AG10803 (cell line): ENCODE results near the gene B3GALT2.
A peak's percentile ranks its signal among the peaks of the same experiment; 100 is the strongest.
"Not testable (repeated sequence)": the region's sequence is repeated elsewhere in the genome, so short reads cannot be mapped to it uniquely, and the experiment has no call there.

Experiments used
- DNase-seq: peaks from one replicate; pipeline ENCODE4 v3.0.0; 2010; ENCODE audit warnings: low read depth
- H3K4me3 ChIP-seq: 2 replicates; pipeline ENCODE4 v1.5.1; 2011; ENCODE audit warnings: mild to moderate bottlenecking, low read length, control low read depth
- TF ChIP-seq, protein P1 (sequence below): conservative IDR thresholded peaks from 2 replicates; pipeline ENCODE4 v1.5.1; 2011; ENCODE audit warnings: mild to moderate bottlenecking, low read length, control low read depth, inconsistent platforms

Gene B3GALT2

DNA sequence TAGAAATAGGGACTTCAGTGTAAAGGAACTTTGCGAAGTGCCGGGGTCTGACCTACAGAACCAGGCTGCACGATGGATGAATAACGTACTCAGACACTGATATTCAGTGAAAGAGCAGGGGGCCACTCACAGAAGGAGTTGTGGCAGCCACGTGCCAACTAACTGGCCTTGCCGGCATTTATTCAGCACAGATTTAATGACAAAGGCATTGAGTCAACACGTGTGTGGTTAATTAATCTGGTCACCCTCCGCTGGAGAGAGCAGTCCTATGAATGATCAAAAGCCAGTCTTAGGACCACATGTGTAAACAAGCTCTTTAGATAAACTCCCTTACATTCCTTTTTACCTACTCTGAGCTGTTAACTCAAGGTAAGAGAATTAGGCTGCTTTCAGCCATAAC, 6.2 kb upstream of the B3GALT2 start:
- no peak overlapping the region for H3K4me3 ChIP-seq
- DNase-seq = no peak
- TF ChIP-seq, protein P1, sequence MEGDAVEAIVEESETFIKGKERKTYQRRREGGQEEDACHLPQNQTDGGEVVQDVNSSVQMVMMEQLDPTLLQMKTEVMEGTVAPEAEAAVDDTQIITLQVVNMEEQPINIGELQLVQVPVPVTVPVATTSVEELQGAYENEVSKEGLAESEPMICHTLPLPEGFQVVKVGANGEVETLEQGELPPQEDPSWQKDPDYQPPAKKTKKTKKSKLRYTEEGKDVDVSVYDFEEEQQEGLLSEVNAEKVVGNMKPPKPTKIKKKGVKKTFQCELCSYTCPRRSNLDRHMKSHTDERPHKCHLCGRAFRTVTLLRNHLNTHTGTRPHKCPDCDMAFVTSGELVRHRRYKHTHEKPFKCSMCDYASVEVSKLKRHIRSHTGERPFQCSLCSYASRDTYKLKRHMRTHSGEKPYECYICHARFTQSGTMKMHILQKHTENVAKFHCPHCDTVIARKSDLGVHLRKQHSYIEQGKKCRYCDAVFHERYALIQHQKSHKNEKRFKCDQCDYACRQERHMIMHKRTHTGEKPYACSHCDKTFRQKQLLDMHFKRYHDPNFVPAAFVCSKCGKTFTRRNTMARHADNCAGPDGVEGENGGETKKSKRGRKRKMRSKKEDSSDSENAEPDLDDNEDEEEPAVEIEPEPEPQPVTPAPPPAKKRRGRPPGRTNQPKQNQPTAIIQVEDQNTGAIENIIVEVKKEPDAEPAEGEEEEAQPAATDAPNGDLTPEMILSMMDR = no peak

DNA sequence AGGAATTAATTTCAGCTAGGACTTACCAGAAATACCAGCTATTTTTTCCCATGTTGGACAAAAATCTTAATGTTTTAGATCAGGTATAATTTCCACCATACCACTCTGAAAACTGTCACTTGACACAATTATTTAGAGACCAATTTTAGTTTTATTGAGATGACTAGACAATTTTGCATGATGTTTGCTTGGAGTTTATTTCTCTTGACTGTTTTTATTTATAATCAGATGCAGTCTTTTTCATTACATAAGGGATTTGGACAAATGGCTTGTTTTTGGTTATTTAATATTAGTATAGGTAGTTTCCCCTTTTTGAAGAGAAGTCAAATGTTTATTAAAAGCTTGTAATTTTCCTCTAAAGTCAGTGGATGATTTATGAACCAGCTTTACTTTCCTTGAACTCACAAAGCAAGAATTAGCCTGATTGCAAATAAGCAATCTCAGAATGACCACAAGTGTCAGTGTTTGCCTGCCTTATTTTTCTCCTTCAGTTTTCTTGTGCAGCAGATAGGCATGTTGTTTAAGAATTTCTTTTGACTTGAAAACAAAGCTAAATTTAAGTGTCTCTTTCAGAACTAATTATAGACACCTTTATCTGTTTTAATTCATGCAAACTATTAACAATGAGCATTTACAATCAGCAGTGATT, 3.8 kb upstream of the B3GALT2 start:
- peak; percentile 56 for DNase-seq
- H3K4me3 ChIP-seq = no peak overlapping the region
- TF ChIP-seq, protein P1 = peak; percentile 61

GRCh38 chr1:193189442-193190095, 3.2 kb upstream of the B3GALT2 start:
- DNase-seq = no peak
- TF ChIP-seq, protein P1 = no peak
- H3K4me3 ChIP-seq = no peak overlapping the region

- H3K4me3 ChIP-seq, DNase-seq: not testable (repeated sequence)
These were observed 2.5 kb upstream of the B3GALT2 start for GRCh38 chr1:193188915-193189314.

- no peak overlapping the region; the same call in 1 of the 2 replicates for H3K4me3 ChIP-seq
- no peak for DNase-seq
- TF ChIP-seq, protein P1 = no peak
These were observed 701 bp upstream of the B3GALT2 start for GRCh38 chr1:193187114-193187513.

- peak overlapping the region; percentile 66 for H3K4me3 ChIP-seq
- TF ChIP-seq, protein P1 = no peak
- no peak for DNase-seq
These were observed 1.2 kb downstream of the B3GALT2 start for GRCh38 chr1:193185211-193185610.

DNA sequence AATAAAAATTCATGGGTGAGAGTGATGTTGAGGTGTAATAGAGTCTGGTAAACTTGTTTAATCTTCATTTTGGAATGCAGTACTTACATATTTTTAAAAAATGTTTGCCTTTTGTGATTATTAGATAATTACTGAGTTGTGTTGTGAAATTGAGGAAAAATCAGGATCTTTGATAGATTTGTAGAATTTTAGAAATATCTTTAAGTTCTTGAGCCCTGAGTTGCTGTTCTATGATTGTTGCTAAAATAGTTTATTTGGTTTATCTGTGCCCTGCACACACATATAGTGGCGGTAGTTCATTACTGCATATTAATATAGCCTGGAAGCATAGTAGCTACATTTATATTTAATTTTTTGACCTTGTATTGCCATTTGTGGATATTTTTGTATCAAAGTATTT, 1.6 kb downstream of the B3GALT2 start:
- DNase-seq = no peak
- TF ChIP-seq, protein P1 = no peak
- peak overlapping the region; percentile 66 for H3K4me3 ChIP-seq
